ENCODE measurements around the gene ARHGEF5. TPM values are rescaled to one million over a fixed set of nuclear protein-coding genes. Genes with fewer than 3 reads are reported as not detected.

The ARHGEF5 gene
- total RNA-seq, 3 donors from 2014 or later (not counting 1 experiment from before 2014, with no cell fraction given) = 1.2 to 2.1 (median 1.8) TPM

- Histone ChIP-seq H3K4me3 (ENCODE audit: low read length) (no peak overlapping the region), H3K27me3 (ENCODE audit: control insufficient read depth, insufficient read depth, low read length) (no peaks in the 10 kb centered on the region), H3K9me3 (ENCODE audit: control insufficient read depth, insufficient read depth, low read length) (no peaks in the 10 kb centered on the region), H3K27ac (ENCODE audit: low read length) (no peak overlapping the region), H3K36me3 (ENCODE audit: control insufficient read depth, insufficient read depth, low read length) (no peaks in the 10 kb centered on the region), H3K4me1 (ENCODE audit: control insufficient read depth, insufficient read depth, low read length) (peaks cover 8% of the 10 kb centered on the region)
- H3K4me1 Mint-ChIP-seq = no peaks in the 10 kb centered on the region
- H3K27ac Mint-ChIP-seq = no peak overlapping the region
- WGBS (ENCODE audit: insufficient coverage) = 92% methylated on average over 4 of the region's 4 CpGs
- ATAC-seq = no peak
- DNase-seq = no peak
- TF ChIP-seq CTCF (IDR thresholded peaks at IDR 0.05) = no peak
- H3K27me3 Mint-ChIP-seq (ENCODE audit: low read depth in 2 of 2) = peaks cover 8 to 18% of the 10 kb centered on the region in 2 donors
- H3K36me3 Mint-ChIP-seq = no peaks in the 10 kb centered on the region
- no peak overlapping the region for H3K4me3 Mint-ChIP-seq
- intact Hi-C loops (cut with micrococcal nuclease) = no loop called here
- H3K9me3 Mint-ChIP-seq = no peaks in the 10 kb centered on the region
Observed at GRCh38 chr7:144404946-144405345, 49.7 kb downstream of the ARHGEF5 start.

- no peak overlapping the region for H3K27ac Mint-ChIP-seq
- H3K27ac ChIP-seq (ENCODE audit: low read length) = no peak overlapping the region
- H3K4me3 ChIP-seq (ENCODE audit: low read length) = no peak overlapping the region
- WGBS (ENCODE audit: insufficient coverage) = 91% methylated on average over 11 of the region's 12 CpGs
- H3K4me1 Mint-ChIP-seq = no peaks in the 10 kb centered on the region
- no peak for DNase-seq
- no peak for ATAC-seq
- H3K36me3 Mint-ChIP-seq = no peaks in the 10 kb centered on the region
- H3K27me3 ChIP-seq (ENCODE audit: control insufficient read depth, insufficient read depth, low read length) = no peaks in the 10 kb centered on the region
- intact Hi-C loops (cut with micrococcal nuclease) = no loop called here
- peaks cover 8% of the 10 kb centered on the region for H3K4me1 ChIP-seq (ENCODE audit: control insufficient read depth, insufficient read depth, low read length)
- H3K36me3 ChIP-seq (ENCODE audit: control insufficient read depth, insufficient read depth, low read length) = no peaks in the 10 kb centered on the region
- H3K9me3 Mint-ChIP-seq = no peaks in the 10 kb centered on the region
- no peak overlapping the region for H3K4me3 Mint-ChIP-seq
- no peak for TF ChIP-seq CTCF (IDR thresholded peaks at IDR 0.05)
- peaks cover 8 to 21% of the 10 kb centered on the region in 2 donors for H3K27me3 Mint-ChIP-seq (ENCODE audit: low read depth in 2 of 2)
- no peaks in the 10 kb centered on the region for H3K9me3 ChIP-seq (ENCODE audit: control insufficient read depth, insufficient read depth, low read length)
Observed at GRCh38 chr7:144407266-144407931, 52.2 kb downstream of the ARHGEF5 start.

GRCh38 chr7:144408121-144408520, 52.9 kb downstream of the ARHGEF5 start:
- Mint-ChIP-seq H3K4me3 (no peak overlapping the region), H3K27ac (no peak overlapping the region), H3K27me3 (ENCODE audit: low read depth in 2 of 2) (peaks cover 8 to 21% of the 10 kb centered on the region in 2 donors), H3K9me3 (no peaks in the 10 kb centered on the region), H3K4me1 (no peaks in the 10 kb centered on the region), H3K36me3 (no peaks in the 10 kb centered on the region)
- TF ChIP-seq CTCF (IDR thresholded peaks at IDR 0.05) = no peak
- H3K4me3 ChIP-seq (ENCODE audit: low read length) = no peak overlapping the region
- no peak for ATAC-seq
- DNase-seq = no peak
- intact Hi-C loops (cut with micrococcal nuclease) = no loop called here
- no peaks in the 10 kb centered on the region for H3K36me3 ChIP-seq (ENCODE audit: control insufficient read depth, insufficient read depth, low read length)
- H3K27me3 ChIP-seq (ENCODE audit: control insufficient read depth, insufficient read depth, low read length) = no peaks in the 10 kb centered on the region
- 95% methylated on average over 1 of the region's 3 CpGs for WGBS (ENCODE audit: insufficient coverage)
- no peak overlapping the region for H3K27ac ChIP-seq (ENCODE audit: low read length)
- peaks cover 8% of the 10 kb centered on the region for H3K4me1 ChIP-seq (ENCODE audit: control insufficient read depth, insufficient read depth, low read length)
- H3K9me3 ChIP-seq (ENCODE audit: control insufficient read depth, insufficient read depth, low read length) = no peaks in the 10 kb centered on the region

- Histone ChIP-seq H3K36me3 (ENCODE audit: control insufficient read depth, insufficient read depth, low read length) (no peaks in the 10 kb centered on the region), H3K9me3 (ENCODE audit: control insufficient read depth, insufficient read depth, low read length) (no peaks in the 10 kb centered on the region), H3K27ac (ENCODE audit: low read length) (no peak overlapping the region), H3K4me1 (ENCODE audit: control insufficient read depth, insufficient read depth, low read length) (no peaks in the 10 kb centered on the region), H3K27me3 (ENCODE audit: control insufficient read depth, insufficient read depth, low read length) (no peaks in the 10 kb centered on the region), H3K4me3 (ENCODE audit: low read length) (no peak overlapping the region)
- no peak for TF ChIP-seq CTCF (IDR thresholded peaks at IDR 0.05)
- Mint-ChIP-seq H3K27ac (no peak overlapping the region), H3K4me3 (no peak overlapping the region), H3K9me3 (peaks cover 0 to 2% of the 10 kb centered on the region in 2 donors), H3K4me1 (no peaks in the 10 kb centered on the region), H3K36me3 (no peaks in the 10 kb centered on the region), H3K27me3 (ENCODE audit: low read depth in 2 of 2) (peaks cover 14 to 39% of the 10 kb centered on the region in 2 donors)
- no peak for ATAC-seq
- 31% methylated on average over 4 of the region's 4 CpGs for WGBS (ENCODE audit: insufficient coverage)
- no peak for DNase-seq
- intact Hi-C loops (cut with micrococcal nuclease) = no loop called here
Observed at GRCh38 chr7:144410441-144410840, 55.2 kb downstream of the ARHGEF5 start.
